Right lobe of liver (tissue), 6 donors: ENCODE results near the gene HTT-AS. TPM values are rescaled to one million over a fixed set of nuclear protein-coding genes. Genes with fewer than 3 reads are reported as not detected.
A peak's percentile ranks its signal among the peaks of the same experiment; 100 is the strongest.

Source experiments
- ATAC-seq, 4 donors: fragments of 200-7000 bp; cut with Tn5 transposase; one replicate each; pipeline ENCODE4 v1.9.1; 2020; ENCODE audit warnings: mild to moderate bottlenecking in 4 of 4, moderate library complexity in 4 of 4
- DNase-seq, 3 donors: peaks; one replicate each; pipeline ENCODE4 v3.0.0-alpha.2; 2020
- H3K27ac ChIP-seq, 3 donors: fragments of 200-600 bp; one replicate each; pipeline ENCODE4 v1.8.0; 2022
- H3K27me3 ChIP-seq, 2 donors: fragments of 200-600 bp; one replicate each; pipeline ENCODE4 v1.8.0; 2022
- H3K36me3 ChIP-seq, 4 donors: fragments of 200-600 bp; sonication (generic) in 1 of 4; one replicate each; pipeline versions ENCODE4 v1.5.1 to v1.8.0; 2017 to 2022; ENCODE audit warnings: control low read depth in 1 of 4
- H3K4me1 ChIP-seq, 4 donors: fragments of 200-600 bp; sonication (generic) in 1 of 4; one replicate each; pipeline versions ENCODE4 v1.5.1 to v1.8.0; 2017 to 2022; ENCODE audit warnings: control low read depth in 1 of 4
- H3K4me3 ChIP-seq, 3 donors: fragments of 200-600 bp; one replicate each; pipeline ENCODE4 v1.8.0; 2022
- H3K9me3 ChIP-seq, 4 donors: fragments of 200-600 bp; sonication (generic) in 1 of 4; one replicate each; pipeline versions ENCODE4 v1.5.1 to v1.8.0; 2017 to 2022; ENCODE audit warnings: control low read depth in 1 of 4
- CTCF ChIP-seq, 4 donors: fragments of 200-600 bp in 3 of 4; fragments of 450-650 bp in 1 of 4; IDR thresholded peaks; one replicate each; pipeline versions ENCODE4 v1.5.1 to v1.8.0; 2016 to 2022; ENCODE audit warnings: antibody characterized with exemption in 4 of 4, mild to moderate bottlenecking in 2 of 4
- POLR2A ChIP-seq: fragments of 450-650 bp; IDR thresholded peaks from one replicate; pipeline ENCODE4 v1.6.1; 2017; ENCODE audit warnings: antibody characterized with exemption, mild to moderate bottlenecking
- WGBS: methylation state at CpG from one replicate; pipeline ENCODE4 v1.1.6; 2018; ENCODE audit warnings: low coverage, low lambda C conversion rate; ENCODE audit not compliant: insufficient coverage; ENCODE audit errors: missing lambda C conversion rate; 5-methylcytosine and 5-hydroxymethylcytosine counted together
- intact Hi-C, 2 donors: fragments of 100-400 bp; cut with DNase I; formaldehyde crosslinking; loops; one replicate each; pipeline versions ENCODE4 v1.11.2 to v1.14.1; 2022
- long read RNA-seq: library from polyadenylated mRNA; unstranded; transcript quantifications from one replicate; pipeline ENCODE4 v2.0.0, GENCODE V29; 2019
- total RNA-seq, 6 experiments: library from RNA; depleted of rRNA in 2 of 6; stranded (reverse); fragments of >200 nt in 2 of 6; fragmentation: NEBNext Ultra II Directional in 3 of 6; extraction: Animal tissue kit (Norgen Biotek cat#: 25700) in 3 of 6; gene quantifications; one replicate each; pipeline versions ENCODE4 v1.1.0 to v1.2.4, GENCODE V29; 2016 to 2023
- donor health status: DM: no; HTN: yes; CAD: no.
- donor health status: DM: no; HTN: no; CAD: no.
- donor health status: DM: no; HTN: no; CAD: no.
- donor health status: DM: no; HTN: yes; CAD: no.
- donor health status: DM: no; HTN: yes; CAD: no.

Gene HTT-AS
- not detected for total RNA-seq
- long read RNA-seq = 0 reads

GRCh38 chr4:3074078-3074845, at the start of gene HTT-AS, which contains the start of gene HTT:
TSS of gene HTT-AS (minus strand) at chr4:3074538.
TSS of gene HTT (plus strand) at chr4:3074681. CDS start at chr4:3074826, 145 bp downstream.
- Histone ChIP-seq H3K9me3 (no peaks in the 10 kb centered on the region), H3K36me3 (no peaks in the 10 kb centered on the region), H3K27ac (peak within 1 kb of the TSS; percentile 65 to 78 (median 73)), H3K27me3 (no peaks in the 10 kb centered on the region), H3K4me1 (peaks cover 0 to 43% (median 11%) of the 10 kb centered on the region in 4 donors), H3K4me3 (peak within 1 kb of the TSS; percentile 77 to 93 (median 88))
- ATAC-seq (peak; percentile 84 to 89 (median 86)), DNase-seq (peak; percentile 99)
- WGBS = 2% methylated on average over 49 of the region's 81 CpGs
- TF ChIP-seq POLR2A (peak; percentile 66), CTCF (IDR thresholded peaks at IDR 0.05) (no peak)
- intact Hi-C loops = no loop called here

GRCh38 chr4:3123181-3123671, 48.9 kb upstream of the HTT-AS start:
- TF ChIP-seq CTCF (IDR thresholded peaks at IDR 0.05) (no peak), POLR2A (no peak)
- H3K27ac ChIP-seq = peak overlapping the region in 2 of 3 donors; percentile 6 to 26
- no peaks in the 10 kb centered on the region for H3K9me3 ChIP-seq
- intact Hi-C loops = no loop called here
- DNase-seq (no peak), ATAC-seq (no peak)
- peaks cover 0 to 43% (median 9%) of the 10 kb centered on the region in 4 donors for H3K36me3 ChIP-seq
- no peaks in the 10 kb centered on the region for H3K27me3 ChIP-seq
- H3K4me3 ChIP-seq = no peak overlapping the region
- no peaks in the 10 kb centered on the region for H3K4me1 ChIP-seq
- 70% methylated on average over 3 of the region's 3 CpGs for WGBS

- Histone ChIP-seq H3K4me3 (no peak overlapping the region), H3K4me1 (no peaks in the 10 kb centered on the region), H3K9me3 (no peaks in the 10 kb centered on the region), H3K36me3 (peaks cover 0 to 40% (median 6%) of the 10 kb centered on the region in 4 donors), H3K27me3 (no peaks in the 10 kb centered on the region), H3K27ac (peak overlapping the region in 2 of 3 donors; percentile 37 to 44)
- no peak for TF ChIP-seq CTCF (IDR thresholded peaks at IDR 0.05)
- 76% methylated on average over 7 of the region's 9 CpGs for WGBS
- ATAC-seq (peak; percentile 68 to 90 (median 82)), DNase-seq (no peak)
- intact Hi-C loops = no loop called here
These were observed 47.8 kb upstream of the HTT-AS start for GRCh38 chr4:3122081-3122563.

- TF ChIP-seq CTCF (IDR thresholded peaks at IDR 0.05) = no peak
- no peak for TF ChIP-seq POLR2A
- WGBS = 100% methylated on average over 2 of the region's 2 CpGs
- intact Hi-C loops = no loop called here
- DNase-seq (no peak), ATAC-seq (no peak)
- Histone ChIP-seq H3K27me3 (no peaks in the 10 kb centered on the region), H3K4me1 (no peaks in the 10 kb centered on the region), H3K36me3 (peaks cover 0 to 41% (median 10%) of the 10 kb centered on the region in 4 donors), H3K4me3 (no peak overlapping the region), H3K27ac (peak overlapping the region in 2 of 3 donors; percentile 37 to 44), H3K9me3 (no peaks in the 10 kb centered on the region)
These were observed 47.3 kb upstream of the HTT-AS start for GRCh38 chr4:3121596-3121995.
